HT-29 (cell line): ENCODE data around the gene CELF4. TPM values are rescaled to one million over a fixed set of nuclear protein-coding genes. Genes with fewer than 3 reads are reported as not detected.

Source experiments
- DNase-seq: peaks from one replicate; pipeline ENCODE4 v3.0.0-alpha.2; 2015; ENCODE audit warnings: low spot score
- total RNA-seq: library from RNA; depleted of rRNA; stranded (reverse); fragments of >200 nt; shearing (Covaris generic); gene quantifications from 2 replicates; pipeline ENCODE4 v1.2.3, GENCODE V29; 2014

CELF4 gene
- total RNA-seq, 1 experiment from 2014 or later: not detected

DNA sequence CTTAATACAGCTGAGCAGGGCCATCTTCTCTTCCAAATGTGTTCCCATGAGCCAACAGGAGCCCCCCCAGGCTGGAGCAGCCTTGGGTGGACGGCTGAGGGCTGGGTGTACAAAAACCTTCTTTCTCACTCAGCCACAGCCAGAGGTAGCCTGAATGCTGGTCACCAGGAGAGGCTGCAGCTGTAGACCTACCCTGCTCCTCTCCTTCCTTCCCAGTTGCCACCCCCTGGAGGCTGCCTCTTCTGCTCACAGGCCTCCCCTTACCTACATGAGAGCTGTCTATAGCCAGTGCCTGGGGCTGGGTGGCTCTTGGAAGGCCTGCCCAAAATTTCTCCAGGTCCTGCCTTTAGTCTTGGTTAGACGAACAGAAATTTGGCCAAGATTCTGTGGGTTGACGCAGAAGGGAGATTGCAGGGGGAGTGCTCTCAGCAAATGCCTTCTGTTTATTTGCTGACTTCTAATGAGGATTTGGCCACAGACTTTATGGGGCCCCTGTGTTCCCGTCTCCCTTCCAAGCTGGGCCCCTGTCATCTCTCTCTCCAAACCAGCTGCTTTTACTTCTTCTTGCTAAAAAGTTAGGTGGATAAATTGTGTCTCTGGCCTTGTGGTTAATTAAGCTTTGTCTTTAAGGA, 18.3 kb downstream of the CELF4 start:
- DNase-seq: no peak

DNA sequence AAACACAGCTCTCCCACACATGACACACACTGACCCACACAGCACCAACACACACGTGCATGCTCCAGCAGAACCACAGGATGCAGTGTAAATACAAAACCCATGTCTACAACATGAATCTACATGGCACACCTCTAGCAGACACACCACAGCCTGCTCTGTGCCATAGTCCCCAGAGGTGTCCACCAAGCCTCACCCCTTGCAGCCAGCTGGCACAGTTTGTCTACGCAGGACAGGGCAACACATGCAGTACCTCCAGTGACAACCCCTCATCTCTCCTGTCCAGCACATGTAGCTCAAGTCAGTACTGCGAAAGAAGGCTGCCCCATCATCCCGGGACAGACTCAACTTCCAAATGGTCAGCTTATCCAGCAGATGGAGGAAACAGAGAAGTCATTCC, 18.9 kb downstream of the CELF4 start:
- no peak for DNase-seq

GRCh38 chr18:37546272-37546537, 19.4 kb downstream of the CELF4 start:
- DNase-seq: no peak

DNA sequence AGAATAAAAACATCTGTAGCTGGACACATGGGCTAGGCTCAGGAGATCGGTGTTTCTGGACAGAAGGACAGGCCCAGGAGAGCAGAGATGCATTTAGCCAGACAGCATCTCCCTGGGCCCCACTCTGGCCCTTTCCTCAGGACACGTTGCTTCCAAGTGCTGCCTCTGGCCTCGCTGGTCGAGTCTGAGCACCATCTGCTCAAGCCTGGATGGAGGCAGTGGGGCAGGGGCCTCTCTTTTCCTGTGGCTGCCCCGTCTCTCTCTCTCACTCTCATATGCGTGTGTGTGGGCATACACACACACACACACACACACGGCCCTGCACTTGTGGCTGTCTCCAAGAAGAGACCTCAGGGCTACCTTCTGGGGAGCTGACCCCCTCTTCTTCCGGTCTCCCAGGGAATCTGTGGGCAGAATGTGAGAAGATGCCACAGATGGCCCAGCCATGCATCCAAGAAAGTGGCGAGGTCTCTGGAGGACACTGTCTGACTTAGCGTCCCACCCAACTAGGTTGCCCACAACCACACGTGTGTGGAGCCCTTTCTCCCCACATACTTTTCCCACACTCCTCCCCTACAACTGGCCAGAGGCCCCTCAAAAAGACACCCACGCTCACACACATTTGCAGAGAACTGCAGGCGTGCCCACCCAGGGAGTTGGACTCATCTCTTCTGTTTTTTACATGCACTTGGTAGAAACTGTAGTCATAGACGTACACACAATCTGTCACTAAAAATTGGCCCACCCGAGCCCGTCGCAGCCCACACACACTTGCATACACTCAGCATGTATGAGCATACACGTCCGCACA, 19.9 kb downstream of the CELF4 start:
- DNase-seq: no peak

DNA sequence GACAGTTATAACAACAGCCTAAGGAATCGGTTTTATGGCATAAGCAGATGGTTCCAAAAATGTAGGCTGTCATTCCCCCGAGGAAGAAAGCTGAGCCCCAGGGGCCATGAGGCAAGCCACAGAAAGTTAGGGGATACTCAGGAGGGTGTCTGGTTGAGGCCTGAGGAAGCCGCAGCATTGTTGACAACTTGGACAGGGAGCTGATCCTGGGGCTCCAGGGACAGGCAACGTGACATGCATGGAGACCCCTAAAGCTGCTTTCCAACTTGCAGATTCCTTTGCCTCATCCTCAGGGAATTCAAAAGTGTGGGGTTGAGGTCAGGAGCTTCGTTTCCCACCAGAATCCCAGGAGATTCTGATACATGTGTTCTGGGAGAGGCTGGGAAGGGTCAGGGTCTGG, 20.9 kb downstream of the CELF4 start:
- DNase-seq: no peak

DNA sequence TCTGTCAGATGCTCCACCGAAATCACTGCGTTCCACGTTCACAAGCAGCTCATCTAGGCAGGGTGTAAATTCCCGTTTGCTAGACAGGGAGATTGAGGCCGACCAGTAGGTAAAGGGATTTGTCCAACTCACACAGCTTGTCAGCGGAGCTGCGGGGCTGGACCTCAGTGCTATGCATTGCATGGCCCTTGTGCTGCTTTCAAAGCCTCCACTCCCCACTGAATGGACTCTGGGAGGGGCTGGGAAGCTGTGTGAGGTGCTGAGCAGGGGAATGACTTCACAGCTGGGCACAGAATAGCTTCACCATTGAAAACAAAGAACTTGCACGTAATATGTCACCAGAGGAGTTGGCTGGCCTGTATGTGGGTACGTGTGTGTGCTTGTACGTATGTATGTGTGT, 21.4 kb downstream of the CELF4 start:
- DNase-seq: no peak

- no peak for DNase-seq
These were observed 22.3 kb downstream of the CELF4 start for GRCh38 chr18:37543321-37543720.

GRCh38 chr18:37541517-37541916, 24.1 kb downstream of the CELF4 start:
- no peak for DNase-seq

DNA sequence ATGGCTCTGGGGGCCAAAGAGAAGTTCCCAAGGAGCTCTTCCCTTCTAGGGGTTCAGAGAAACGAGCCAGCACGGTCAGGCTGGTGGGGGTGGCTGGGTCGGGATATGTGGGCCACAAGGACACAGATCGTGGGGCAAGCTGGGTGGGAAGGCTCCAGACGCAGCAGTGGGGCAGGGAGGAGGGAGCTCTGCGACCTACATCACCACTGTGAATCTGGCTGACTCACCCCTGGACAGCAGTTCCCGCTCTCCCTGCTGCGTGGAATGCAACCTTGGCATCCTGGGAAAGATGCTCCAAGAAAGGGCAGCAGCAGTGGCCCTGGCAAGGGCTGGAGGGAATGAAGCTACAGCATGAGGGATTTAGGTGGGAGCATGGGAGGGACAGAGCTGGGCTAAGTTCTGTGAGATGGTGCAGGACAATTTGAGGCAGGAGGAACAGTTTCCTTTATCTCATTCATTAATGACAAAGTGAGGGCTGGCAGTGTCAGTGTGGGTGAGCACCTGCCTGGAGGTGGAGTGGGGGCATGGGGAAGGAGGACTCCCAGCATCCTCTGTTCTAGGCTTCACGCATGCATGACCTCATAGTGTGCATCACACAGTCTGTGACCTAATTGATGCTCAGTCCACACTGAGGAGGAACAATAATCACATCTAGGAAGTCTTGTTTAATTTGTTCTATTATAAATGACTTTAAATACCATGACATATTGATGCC, 25.0 kb downstream of the CELF4 start:
- no peak for DNase-seq

DNA sequence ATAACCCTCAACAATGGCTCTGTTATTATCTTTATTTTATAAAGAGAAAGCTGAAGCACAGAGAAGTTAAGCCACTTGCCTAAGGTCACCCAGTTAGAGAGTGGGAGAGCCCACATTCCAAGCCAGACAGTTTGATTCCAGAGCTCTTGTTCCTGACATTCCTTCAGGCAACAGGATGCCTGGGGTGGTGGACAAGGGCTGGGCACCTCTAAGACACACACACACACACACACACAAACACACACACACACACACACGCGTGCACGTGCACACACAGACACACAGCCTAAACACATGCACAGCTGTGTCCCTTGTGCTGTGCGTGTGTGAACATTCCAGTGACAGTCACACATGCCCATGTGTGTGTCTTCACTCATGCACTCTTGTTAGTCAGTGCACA, 26.4 kb downstream of the CELF4 start:
- no peak for DNase-seq

DNA sequence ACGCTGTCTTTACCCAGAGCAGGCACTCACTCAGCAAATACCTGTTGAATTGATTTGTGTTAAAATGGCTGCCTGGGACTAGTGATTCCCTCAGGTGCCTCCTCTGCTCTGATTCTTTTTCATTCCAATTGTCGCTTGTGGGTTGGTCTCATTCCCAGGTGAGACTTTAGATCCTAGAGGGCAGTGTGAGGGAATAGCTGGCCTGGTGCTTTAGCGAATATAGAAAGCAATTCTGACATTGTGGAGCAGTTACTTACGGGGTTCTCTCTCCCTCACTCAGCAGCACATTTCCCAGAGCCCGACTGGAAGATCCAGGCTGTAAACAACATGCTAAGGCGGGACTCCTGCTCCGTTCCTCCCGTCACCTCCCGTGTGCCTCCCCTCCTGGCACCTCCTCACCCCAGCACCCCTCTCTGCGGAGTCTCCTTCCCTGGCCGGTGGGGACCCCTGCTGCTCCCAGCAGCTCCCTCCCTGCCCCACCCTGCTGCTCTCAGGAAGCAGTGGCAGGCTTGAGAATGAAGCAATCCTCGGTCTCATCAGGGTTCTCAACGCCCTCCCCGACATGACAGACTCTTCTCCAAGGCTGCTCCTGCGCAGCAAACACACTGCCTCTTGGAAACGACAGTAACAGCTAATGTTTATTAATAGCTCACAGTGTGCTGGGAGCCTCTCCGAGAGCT, 26.9 kb downstream of the CELF4 start:
- no peak for DNase-seq

GRCh38 chr18:37537868-37538525, 27.6 kb downstream of the CELF4 start:
- peak; percentile 40 for DNase-seq

GRCh38 chr18:37536656-37537055, 28.9 kb downstream of the CELF4 start:
- DNase-seq: no peak

GRCh38 chr18:37535968-37536367, 29.6 kb downstream of the CELF4 start:
- DNase-seq: no peak

DNA sequence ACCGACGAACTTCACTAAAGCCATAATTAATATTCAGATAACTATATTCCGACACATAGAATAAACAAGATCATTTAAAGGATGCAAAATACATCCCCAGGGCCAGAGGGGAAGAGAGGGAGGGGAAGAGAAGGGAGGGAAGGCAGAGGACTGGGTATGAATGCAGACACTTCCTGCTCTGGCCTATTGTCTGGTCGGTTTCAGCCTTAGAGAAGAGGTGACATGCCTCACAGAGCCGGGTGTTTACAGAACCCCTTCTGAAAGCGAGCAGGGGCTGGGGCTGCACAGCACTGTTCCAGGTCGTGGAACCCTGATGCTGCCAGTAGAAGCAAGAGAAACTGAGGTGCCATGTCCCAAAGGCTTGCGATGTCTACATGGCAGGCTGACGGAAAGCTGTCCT, 31.0 kb downstream of the CELF4 start:
- DNase-seq: no peak

- DNase-seq: no peak
These were observed 31.7 kb downstream of the CELF4 start for GRCh38 chr18:37533647-37534584.

DNA sequence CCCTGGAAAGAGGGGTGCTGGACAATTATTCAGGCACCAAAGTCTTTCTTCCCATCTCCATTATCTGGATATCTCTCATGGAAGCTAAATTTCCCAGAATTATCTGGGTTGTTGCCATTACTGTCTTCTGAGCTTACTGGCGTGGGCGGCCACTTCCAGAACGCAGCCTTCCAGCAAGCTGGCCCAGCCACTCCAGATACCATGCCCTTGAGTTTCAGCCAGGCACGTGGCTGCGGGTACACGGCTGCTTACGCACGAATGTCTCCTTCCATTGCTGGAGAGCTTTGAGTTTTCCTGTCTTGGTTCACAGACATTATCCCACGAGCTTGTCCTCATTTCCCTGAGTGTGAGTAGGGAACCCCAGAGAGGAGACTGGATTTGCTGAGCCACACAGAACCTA, 32.7 kb downstream of the CELF4 start:
- DNase-seq: no peak

- no peak for DNase-seq
These were observed 35.7 kb downstream of the CELF4 start for GRCh38 chr18:37529863-37530262.

DNA sequence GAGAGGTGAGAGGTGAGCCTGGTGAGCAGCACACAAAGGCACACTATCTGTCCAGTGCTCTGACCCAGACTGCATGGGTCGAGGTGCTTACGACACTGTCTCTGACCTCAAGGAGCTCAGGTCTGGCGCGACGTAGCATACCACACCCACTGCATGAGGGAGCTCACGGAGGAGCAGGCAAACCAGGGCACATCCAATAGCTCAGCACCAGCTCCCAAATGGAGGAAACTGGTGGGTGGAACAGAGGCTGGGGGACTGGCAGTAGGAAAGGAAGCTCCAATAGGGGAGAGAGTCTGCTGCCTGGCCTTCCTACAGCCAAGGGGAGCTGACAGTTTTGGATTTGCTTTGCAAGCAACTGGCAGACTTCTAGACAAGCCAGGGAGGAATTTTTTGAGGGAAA, 36.3 kb downstream of the CELF4 start:
- no peak for DNase-seq

- DNase-seq: no peak
These were observed 38.2 kb downstream of the CELF4 start for GRCh38 chr18:37527395-37527794.

- no peak for DNase-seq
These were observed 40.4 kb downstream of the CELF4 start for GRCh38 chr18:37525262-37525585.
